ENCODE data around the gene ECE2.

ECE2 gene

DNA sequence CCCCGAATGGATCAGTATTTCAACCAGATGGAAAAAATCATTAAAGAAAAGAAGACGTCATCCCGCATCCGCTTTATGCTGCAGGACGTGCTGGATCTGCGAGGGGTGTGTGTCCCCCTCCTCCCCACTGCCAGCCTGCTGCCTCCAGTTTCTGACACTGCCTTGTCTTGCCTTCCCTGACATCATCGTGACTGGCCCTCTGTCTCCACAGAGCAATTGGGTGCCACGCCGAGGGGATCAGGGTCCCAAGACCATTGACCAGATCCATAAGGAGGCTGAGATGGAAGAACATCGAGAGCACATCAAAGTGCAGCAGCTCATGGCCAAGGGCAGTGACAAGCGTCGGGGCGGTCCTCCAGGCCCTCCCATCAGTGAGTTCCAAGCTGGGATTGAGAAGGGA, 49.4 kb downstream of the ECE2 start:
- no peaks in the 10 kb centered on the region for H3K9me3 ChIP-seq (ENCODE audit: control insufficient read depth, insufficient read depth, low read length)
- no peak overlapping the region for H3K9ac ChIP-seq (ENCODE audit: low read depth, low read length)
- H3K4me1 ChIP-seq (ENCODE audit: insufficient read depth, low read length): no peaks in the 10 kb centered on the region
- H3K36me3 ChIP-seq (ENCODE audit: insufficient read depth, low read length): peaks cover 75% of the 10 kb centered on the region

DNA sequence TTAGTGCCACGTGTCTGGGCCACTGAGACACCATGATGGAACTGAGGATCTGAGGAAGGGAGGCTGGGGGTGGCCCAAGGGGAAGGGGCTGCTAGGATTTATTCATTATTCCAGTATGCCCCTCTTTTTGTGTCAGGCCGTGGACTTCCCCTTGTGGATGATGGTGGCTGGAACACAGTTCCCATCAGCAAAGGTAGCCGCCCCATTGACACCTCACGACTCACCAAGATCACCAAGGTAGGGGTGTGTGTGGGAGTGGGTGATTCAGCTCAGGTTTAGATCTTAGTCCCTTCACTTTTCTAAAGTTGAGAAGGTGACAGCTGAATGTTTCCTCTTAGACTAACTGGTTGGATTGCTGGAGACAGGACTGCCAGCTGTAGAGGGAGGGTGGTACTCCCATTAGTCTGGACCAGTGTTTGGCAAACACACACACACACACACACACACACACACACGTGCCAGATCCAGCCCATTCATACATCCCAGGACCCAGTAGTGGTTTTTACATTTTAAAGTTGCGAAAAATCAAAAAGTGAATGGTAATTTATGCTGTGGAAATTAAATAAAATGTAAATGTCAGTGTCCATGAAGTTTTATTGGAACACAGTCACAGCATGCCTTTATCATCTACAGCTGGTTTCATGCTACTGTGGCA, 50.0 kb downstream of the ECE2 start:
- peaks cover 71% of the 10 kb centered on the region for H3K36me3 ChIP-seq (ENCODE audit: insufficient read depth, low read length)
- H3K4me1 ChIP-seq (ENCODE audit: insufficient read depth, low read length): no peaks in the 10 kb centered on the region
- H3K9ac ChIP-seq (ENCODE audit: low read depth, low read length): no peak overlapping the region

DNA sequence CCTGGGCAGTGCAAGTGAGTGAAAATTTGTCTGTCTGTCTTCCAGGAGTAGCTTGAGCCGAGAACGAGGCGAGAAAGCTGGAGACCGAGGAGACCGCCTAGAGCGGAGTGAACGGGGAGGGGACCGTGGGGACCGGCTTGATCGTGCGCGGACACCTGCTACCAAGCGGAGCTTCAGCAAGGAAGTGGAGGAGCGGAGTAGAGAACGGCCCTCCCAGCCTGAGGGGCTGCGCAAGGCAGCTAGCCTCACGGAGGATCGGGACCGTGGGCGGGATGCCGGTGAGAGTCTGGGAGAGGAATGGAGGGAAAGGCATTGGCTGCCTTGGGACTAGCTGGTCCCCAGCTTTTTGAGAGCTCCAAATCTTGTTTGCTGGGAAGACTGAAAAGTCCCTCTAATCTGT, 51.3 kb downstream of the ECE2 start:
- Histone ChIP-seq H3K9me3 (ENCODE audit: control insufficient read depth, insufficient read depth, low read length) (no peaks in the 10 kb centered on the region), H3K9ac (ENCODE audit: low read depth, low read length) (no peak overlapping the region), H3K36me3 (ENCODE audit: insufficient read depth, low read length) (peaks cover 70% of the 10 kb centered on the region), H3K4me1 (ENCODE audit: insufficient read depth, low read length) (no peaks in the 10 kb centered on the region)

More for the DNA sequence above, 50.0 kb downstream of the ECE2 start:
- no peaks in the 10 kb centered on the region for H3K9me3 ChIP-seq (ENCODE audit: control insufficient read depth, insufficient read depth, low read length)

DNA sequence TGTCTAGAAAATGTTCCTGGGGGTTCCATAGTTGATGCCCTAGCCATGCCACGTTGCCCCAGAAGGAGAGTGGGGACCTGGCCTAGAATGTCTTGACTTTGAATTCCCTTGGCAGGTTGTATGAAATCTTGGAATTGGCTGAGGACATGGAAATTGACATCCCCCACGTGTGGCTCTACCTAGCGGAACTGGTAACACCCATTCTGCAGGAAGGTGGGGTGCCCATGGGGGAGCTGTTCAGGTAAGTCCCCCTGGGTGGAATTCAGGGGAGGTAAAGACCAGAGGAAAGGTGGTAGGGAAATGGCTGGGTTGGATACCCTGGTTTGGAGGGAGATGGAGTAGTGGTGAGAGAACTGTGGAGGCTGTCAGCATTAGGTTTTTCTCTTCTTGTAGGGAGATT, 52.7 kb downstream of the ECE2 start:
- Histone ChIP-seq H3K4me1 (ENCODE audit: insufficient read depth, low read length) (no peaks in the 10 kb centered on the region), H3K36me3 (ENCODE audit: insufficient read depth, low read length) (peaks cover 65% of the 10 kb centered on the region), H3K9me3 (ENCODE audit: control insufficient read depth, insufficient read depth, low read length) (no peaks in the 10 kb centered on the region), H3K9ac (ENCODE audit: low read depth, low read length) (no peak overlapping the region)

DNA sequence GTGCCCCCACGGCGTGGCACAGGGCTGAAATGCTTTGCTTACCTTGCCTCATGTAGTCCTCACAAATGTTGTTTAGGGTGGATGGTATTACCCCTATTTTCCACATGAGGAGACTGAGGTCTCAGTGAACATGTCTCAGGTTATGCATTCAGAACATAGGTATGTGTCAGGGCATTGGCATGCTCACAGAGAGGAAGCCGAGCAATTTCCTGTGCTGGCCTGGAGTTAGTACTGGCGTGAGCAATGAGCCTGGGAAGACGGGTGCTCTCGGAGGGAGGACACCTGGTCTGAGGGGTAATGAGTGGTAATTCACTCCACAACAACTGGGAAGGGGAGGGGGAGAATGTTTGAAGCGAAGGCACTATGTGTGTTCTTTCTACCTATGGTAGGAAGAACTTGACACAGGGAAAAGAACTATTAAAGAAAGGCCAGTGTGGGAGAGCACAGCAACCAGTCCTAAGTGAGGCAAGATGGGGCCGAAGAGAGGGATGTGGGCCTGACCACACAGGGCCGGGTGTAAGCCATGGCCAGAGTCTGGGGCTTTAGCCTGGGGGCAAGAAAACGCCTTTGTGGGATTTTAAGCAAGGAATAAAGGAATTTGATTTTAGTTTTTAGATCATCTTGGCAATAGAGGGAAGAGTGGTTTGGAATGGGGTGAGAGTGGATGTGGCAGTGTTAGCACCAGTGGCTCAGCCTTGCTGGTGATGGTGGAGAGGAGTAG, 56.7 kb downstream of the ECE2 start:
- Histone ChIP-seq H3K9ac (ENCODE audit: low read depth, low read length) (no peak overlapping the region), H3K4me1 (ENCODE audit: insufficient read depth, low read length) (peaks cover 5% of the 10 kb centered on the region; the same call in 1 of the 2 replicates), H3K36me3 (ENCODE audit: insufficient read depth, low read length) (peaks cover 37% of the 10 kb centered on the region), H3K9me3 (ENCODE audit: control insufficient read depth, insufficient read depth, low read length) (no peaks in the 10 kb centered on the region)

DNA sequence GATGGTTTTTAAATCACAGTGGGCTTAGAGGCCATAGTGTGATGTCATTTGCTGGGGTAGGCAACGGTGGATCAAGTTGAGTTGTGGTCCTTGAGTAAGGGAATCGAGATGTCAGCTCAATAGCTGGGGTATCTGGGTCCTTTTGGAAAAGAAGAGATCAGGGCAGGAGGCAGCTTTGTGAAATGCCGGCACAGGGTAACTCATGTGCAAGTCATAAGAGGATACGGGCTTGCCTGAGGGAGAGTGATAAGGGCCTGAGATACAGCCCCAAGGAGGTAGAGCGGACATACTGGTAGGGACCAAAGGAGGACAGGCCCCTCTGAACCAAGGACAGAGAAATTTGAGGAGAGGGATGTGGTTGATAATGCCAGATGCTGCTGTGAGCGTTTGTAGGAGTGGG, 57.4 kb downstream of the ECE2 start:
- Histone ChIP-seq H3K4me1 (ENCODE audit: insufficient read depth, low read length) (peaks cover 9% of the 10 kb centered on the region; the same call in 1 of the 2 replicates), H3K9me3 (ENCODE audit: control insufficient read depth, insufficient read depth, low read length) (no peaks in the 10 kb centered on the region), H3K36me3 (ENCODE audit: insufficient read depth, low read length) (peaks cover 35% of the 10 kb centered on the region), H3K9ac (ENCODE audit: low read depth, low read length) (no peak overlapping the region)

DNA sequence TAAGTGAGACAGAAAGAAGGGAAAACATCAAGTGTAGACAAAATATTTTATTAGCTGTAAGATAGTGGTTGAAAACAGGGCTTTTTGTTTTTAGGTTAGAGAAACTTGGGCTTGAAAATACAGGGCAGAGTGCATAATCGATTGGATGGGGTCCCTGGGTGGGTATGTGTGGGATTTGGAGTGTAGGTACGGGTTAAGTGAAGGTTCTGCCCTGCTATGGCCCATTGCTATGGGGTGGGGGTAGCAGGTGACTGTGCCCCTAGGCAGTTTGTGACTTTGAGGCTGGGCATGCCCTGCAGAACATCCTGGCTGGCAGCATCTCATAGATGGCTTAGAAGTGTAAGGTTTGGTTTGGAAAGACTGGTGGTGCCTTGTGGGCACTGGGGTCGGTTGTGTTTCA, 57.9 kb downstream of the ECE2 start:
- Histone ChIP-seq H3K36me3 (ENCODE audit: insufficient read depth, low read length) (peaks cover 32% of the 10 kb centered on the region), H3K4me1 (ENCODE audit: insufficient read depth, low read length) (peaks cover 9% of the 10 kb centered on the region; the same call in 1 of the 2 replicates), H3K9ac (ENCODE audit: low read depth, low read length) (no peak overlapping the region), H3K9me3 (ENCODE audit: control insufficient read depth, insufficient read depth, low read length) (no peaks in the 10 kb centered on the region)

DNA sequence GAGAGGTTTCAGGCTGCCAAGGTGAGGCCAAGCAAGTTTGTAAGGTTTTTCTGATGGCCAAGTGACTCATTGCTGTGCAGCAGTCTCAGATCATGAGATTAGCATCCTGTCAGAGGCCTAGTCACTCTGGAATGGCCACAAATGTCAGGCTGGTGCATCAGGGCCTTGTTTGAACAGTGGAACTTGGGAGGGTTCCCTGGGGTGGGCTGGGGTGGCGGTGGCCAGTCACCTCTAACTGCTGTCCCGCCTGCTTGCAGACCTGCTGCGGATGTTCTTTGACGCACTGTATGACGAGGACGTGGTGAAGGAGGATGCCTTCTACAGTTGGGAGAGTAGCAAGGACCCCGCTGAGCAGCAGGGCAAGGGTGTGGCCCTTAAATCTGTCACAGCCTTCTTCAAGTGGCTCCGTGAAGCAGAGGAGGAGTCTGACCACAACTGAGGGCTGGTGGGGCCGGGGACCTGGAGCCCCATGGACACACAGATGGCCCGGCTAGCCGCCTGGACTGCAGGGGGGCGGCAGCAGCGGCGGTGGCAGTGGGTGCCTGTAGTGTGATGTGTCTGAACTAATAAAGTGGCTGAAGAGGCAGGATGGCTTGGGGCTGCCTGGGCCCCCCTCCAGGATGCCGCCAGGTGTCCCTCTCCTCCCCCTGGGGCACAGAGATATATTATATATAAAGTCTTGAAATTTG, 58.8 kb downstream of the ECE2 start:
- Histone ChIP-seq H3K4me1 (ENCODE audit: insufficient read depth, low read length) (peaks cover 9% of the 10 kb centered on the region; the same call in 1 of the 2 replicates), H3K36me3 (ENCODE audit: insufficient read depth, low read length) (peaks cover 30% of the 10 kb centered on the region), H3K9ac (ENCODE audit: low read depth, low read length) (no peak overlapping the region), H3K9me3 (ENCODE audit: control insufficient read depth, insufficient read depth, low read length) (no peaks in the 10 kb centered on the region)

DNA sequence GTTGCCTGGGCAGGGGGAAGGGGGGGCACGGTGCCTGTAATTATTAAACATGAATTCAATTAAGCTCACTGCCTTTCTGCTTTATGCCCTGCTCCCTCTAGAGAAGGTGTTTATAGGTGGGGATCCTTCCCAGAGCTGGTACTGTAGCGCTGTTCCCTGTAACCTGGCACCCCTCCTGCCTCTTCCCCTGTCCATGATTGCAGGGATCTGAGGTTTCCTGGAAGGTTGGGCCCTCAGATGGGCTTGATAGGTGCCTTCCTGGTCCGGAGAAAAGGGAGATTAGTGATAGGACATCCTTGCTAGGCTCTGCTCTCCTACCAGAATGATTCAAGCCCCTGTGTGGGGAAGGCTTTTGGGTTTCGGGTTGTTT, 59.5 kb downstream of the ECE2 start:
- Histone ChIP-seq H3K36me3 (ENCODE audit: insufficient read depth, low read length) (peaks cover 27% of the 10 kb centered on the region), H3K9ac (ENCODE audit: low read depth, low read length) (peak overlapping the region; percentile 76; the same call in 1 of the 2 replicates), H3K9me3 (ENCODE audit: control insufficient read depth, insufficient read depth, low read length) (no peaks in the 10 kb centered on the region), H3K4me1 (ENCODE audit: insufficient read depth, low read length) (peaks cover 9% of the 10 kb centered on the region; the same call in 1 of the 2 replicates)

DNA sequence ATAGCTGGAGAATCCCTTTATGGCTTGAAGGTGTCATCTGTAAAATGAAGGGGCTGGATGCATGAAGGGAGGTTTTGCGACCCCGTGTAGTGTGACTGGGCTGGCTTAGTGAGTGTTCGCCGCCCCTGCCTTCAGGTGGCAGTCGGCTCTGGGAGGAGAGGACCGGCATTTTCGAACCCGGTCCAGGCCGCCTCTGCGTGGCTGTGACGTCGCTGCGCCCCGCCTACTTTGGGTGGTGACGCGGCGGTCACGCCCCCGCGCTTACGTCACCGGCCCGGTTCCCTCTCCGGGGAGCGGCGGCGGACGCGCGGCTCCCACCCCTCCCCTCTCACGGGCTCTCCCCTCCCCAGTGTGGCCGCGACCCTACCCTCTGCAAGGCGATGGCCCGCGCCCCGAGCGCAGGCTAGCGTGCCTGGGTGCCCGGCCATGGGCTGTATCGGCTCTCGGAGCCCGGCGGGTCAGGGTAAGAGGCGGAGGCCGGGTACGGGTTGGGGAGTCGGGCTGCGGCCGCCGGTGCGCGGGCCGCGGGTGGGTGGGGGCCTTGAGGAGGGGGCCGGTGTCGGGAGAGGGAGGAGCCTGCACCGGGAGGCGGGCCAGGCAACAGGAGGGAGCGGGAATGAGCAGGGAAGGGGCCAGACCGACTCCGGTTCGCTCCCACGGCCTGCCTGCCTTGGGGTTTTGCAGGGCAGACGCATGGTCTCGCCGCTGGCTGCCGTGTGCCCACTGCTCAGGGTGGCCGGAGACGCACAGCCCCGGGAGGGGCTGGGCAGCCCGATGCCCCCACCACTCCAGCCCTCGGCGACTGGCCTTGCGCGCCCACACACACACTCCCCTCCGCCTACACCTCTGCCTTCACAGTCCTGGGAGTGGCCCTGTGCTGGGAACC, 60.1 kb downstream of the ECE2 start:
- Histone ChIP-seq H3K36me3 (ENCODE audit: insufficient read depth, low read length) (peaks cover 27% of the 10 kb centered on the region), H3K9ac (ENCODE audit: low read depth, low read length) (peak overlapping the region; percentile 76), H3K9me3 (ENCODE audit: control insufficient read depth, insufficient read depth, low read length) (no peaks in the 10 kb centered on the region), H3K4me1 (ENCODE audit: insufficient read depth, low read length) (peaks cover 14% of the 10 kb centered on the region)

DNA sequence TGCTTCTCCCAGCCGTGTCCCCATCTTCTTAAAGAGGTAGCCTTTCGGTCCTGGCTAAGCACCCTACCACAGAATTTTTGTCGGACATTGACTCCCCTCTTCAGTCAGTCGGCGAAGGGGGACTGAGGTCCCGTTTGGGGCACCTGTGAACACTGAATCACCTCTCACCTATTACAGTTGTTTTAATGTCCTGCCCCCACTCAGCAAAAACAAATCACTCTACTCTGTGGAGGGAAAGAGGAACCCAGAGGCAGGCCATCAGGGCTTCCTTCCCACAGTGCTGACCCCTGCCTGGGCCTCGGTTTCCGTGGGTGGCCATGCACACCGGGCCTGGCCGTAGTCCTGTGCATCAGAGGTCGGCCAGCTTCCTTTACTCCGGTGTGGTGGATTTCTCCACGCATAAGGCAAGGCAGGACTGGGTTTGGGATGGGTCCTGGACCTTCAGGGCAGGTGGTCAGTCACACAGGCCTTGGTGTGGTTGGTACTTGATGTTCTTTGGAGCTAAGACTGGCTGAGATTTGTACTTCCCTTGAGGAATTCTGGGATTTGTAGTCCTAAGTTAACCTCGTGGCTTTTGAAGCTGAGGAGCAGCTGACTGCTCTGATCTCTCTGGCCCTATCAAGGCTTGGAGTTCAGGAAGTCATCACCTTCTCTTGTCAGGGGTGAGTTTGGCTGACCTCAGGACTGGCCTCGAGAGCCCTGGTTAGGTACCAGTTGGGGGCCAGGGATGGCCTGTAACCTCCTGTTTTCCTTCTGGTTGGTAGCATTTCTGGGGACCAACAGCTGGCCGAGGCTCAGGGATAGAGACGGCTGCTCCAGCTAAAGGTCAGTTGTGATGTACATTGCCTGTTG, 61.0 kb downstream of the ECE2 start:
- Histone ChIP-seq H3K4me1 (ENCODE audit: insufficient read depth, low read length) (peaks cover 22% of the 10 kb centered on the region), H3K36me3 (ENCODE audit: insufficient read depth, low read length) (peaks cover 19% of the 10 kb centered on the region), H3K9me3 (ENCODE audit: control insufficient read depth, insufficient read depth, low read length) (no peaks in the 10 kb centered on the region), H3K9ac (ENCODE audit: low read depth, low read length) (peak overlapping the region; percentile 76)

DNA sequence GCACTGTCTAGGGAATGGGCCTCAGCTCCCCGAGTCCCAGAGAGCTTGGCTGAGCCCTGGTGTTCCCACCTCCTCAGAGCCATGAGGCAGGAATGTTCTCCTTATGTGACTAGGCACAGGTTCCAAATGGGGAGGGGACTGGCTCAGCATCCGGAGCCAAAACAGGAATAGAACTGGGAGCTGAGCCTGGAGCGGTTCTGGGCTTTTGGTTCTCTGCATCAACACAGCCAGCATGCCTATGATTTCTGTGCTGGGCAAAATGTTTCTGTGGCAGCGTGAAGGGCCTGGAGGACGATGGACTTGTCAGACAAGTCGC, 61.5 kb downstream of the ECE2 start, which contains the start of gene FAM131A:
FAM131A (plus strand) TSS at position 202 of the 316 bp plus-strand sequence; CDS start at position 233, 31 bp downstream.
- H3K36me3 ChIP-seq (ENCODE audit: insufficient read depth, low read length): peaks cover 14% of the 10 kb centered on the region
- H3K9me3 ChIP-seq (ENCODE audit: control insufficient read depth, insufficient read depth, low read length): no peaks in the 10 kb centered on the region
- H3K9ac ChIP-seq (ENCODE audit: low read depth, low read length): peak within 1 kb of the TSS; percentile 76
- H3K4me1 ChIP-seq (ENCODE audit: insufficient read depth, low read length): peaks cover 23% of the 10 kb centered on the region

DNA sequence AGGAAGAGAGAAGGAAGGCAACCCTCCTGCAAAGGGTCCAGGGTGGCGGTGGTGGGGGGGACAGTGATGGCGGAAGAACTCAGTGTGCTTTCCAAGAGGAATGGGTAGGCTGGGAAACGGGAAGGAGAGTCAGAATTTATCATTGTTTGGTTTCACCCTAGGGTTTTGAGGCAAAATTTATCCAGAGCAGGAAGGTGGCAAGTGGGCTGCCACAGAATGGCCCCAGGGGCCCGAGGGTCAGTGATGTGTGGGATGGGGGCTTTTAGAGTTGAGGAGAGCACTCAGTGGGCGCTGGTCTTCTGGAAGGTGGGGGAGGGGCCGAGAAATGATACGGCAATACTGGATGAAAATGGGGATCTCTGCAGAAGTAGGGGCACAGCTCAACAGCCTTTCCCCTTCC, 62.2 kb downstream of the ECE2 start:
- peak overlapping the region; percentile 21; the same call in 1 of the 2 replicates for H3K9ac ChIP-seq (ENCODE audit: low read depth, low read length)
- peaks cover 23% of the 10 kb centered on the region for H3K4me1 ChIP-seq (ENCODE audit: insufficient read depth, low read length)
- peaks cover 12% of the 10 kb centered on the region for H3K36me3 ChIP-seq (ENCODE audit: insufficient read depth, low read length)
- no peaks in the 10 kb centered on the region for H3K9me3 ChIP-seq (ENCODE audit: control insufficient read depth, insufficient read depth, low read length)
